Iris pigment epithelial cell (primary cell): ENCODE data around the gene OTOG.

Source experiments
- DNase-seq: peaks from one replicate; pipeline ENCODE4 v3.0.0-alpha.2; 2011; ENCODE audit warnings: low read depth

Gene OTOG

GRCh38 chr11:17588166-17588565 is 41.1 kb downstream of the OTOG start:
- DNase-seq: no peak

- no peak for DNase-seq
Measured at GRCh38 chr11:17588721-17589120, 41.7 kb downstream of the OTOG start.

GRCh38 chr11:17590463-17590862 is 43.4 kb downstream of the OTOG start:
- no peak for DNase-seq

- DNase-seq: no peak
Measured at GRCh38 chr11:17591293-17591692, 44.2 kb downstream of the OTOG start.

GRCh38 chr11:17593466-17594245 is 46.6 kb downstream of the OTOG start:
- no peak for DNase-seq

GRCh38 chr11:17594686-17595192 is 47.7 kb downstream of the OTOG start:
- DNase-seq: no peak

- no peak for DNase-seq
Measured at GRCh38 chr11:17595526-17596309, 48.7 kb downstream of the OTOG start.

- no peak for DNase-seq
Measured at GRCh38 chr11:17596310-17596669, 49.2 kb downstream of the OTOG start.

- no peak for DNase-seq
Measured at GRCh38 chr11:17596711-17597110, 49.7 kb downstream of the OTOG start.

- no peak for DNase-seq
Measured at GRCh38 chr11:17597770-17598169, 50.7 kb downstream of the OTOG start.

GRCh38 chr11:17598700-17599459 is 51.8 kb downstream of the OTOG start:
- peak; percentile 58 for DNase-seq

- no peak for DNase-seq
Measured at GRCh38 chr11:17599460-17599925, 52.4 kb downstream of the OTOG start.

- DNase-seq: no peak
Measured at GRCh38 chr11:17600316-17601255, 53.5 kb downstream of the OTOG start.

GRCh38 chr11:17601256-17601671 is 54.2 kb downstream of the OTOG start:
- DNase-seq: no peak

GRCh38 chr11:17601676-17602075 is 54.6 kb downstream of the OTOG start:
- no peak for DNase-seq

GRCh38 chr11:17602105-17603001 is 55.3 kb downstream of the OTOG start:
- no peak for DNase-seq

- no peak for DNase-seq
Measured at GRCh38 chr11:17603056-17603825, 56.2 kb downstream of the OTOG start.

- DNase-seq: no peak
Measured at GRCh38 chr11:17604201-17604914, 57.3 kb downstream of the OTOG start.

GRCh38 chr11:17604915-17605233 is 57.8 kb downstream of the OTOG start:
- DNase-seq: no peak
